ENCODE data around the gene APOA5. TPM values are rescaled to one million over a fixed set of nuclear protein-coding genes. Genes with fewer than 3 reads are reported as not detected.
A peak's percentile ranks its signal among the peaks of the same experiment; 100 is the strongest.

APOA5 gene
- total RNA-seq, 1 donor from 2014 or later, result not detected

- no peak for FAIRE-seq
- DNase-seq (ENCODE audit: low spot score in 2 of 2), result no peak
These were observed 37.2 kb upstream of the APOA5 start for GRCh38 chr11:116828632-116829524.

- no peak for DNase-seq (ENCODE audit: low spot score in 2 of 2)
- no peak for FAIRE-seq
These were observed 35.8 kb upstream of the APOA5 start for GRCh38 chr11:116827461-116827860.

GRCh38 chr11:116826751-116827431 lies 35.2 kb upstream of the APOA5 start:
- no peak for FAIRE-seq
- DNase-seq (ENCODE audit: low spot score in 2 of 2), result no peak

- FAIRE-seq, result no peak
- no peak for DNase-seq (ENCODE audit: low spot score in 2 of 2)
These were observed 34.4 kb upstream of the APOA5 start for GRCh38 chr11:116825854-116826750.

GRCh38 chr11:116825434-116825833 lies 33.8 kb upstream of the APOA5 start:
- no peak for FAIRE-seq
- no peak for DNase-seq (ENCODE audit: low spot score in 2 of 2)

GRCh38 chr11:116823031-116823843 lies 31.6 kb upstream of the APOA5 start, which contains the start of gene APOA4:
Gene APOA4 (minus strand): TSS chr11:116823304. CDS start chr11:116823191, 113 bp downstream.
- no peak for FAIRE-seq
- no peak for DNase-seq (ENCODE audit: low spot score in 2 of 2)

GRCh38 chr11:116822575-116822974 lies 30.9 kb upstream of the APOA5 start:
- FAIRE-seq (no peak), DNase-seq (ENCODE audit: low spot score in 2 of 2) (no peak)

GRCh38 chr11:116821050-116821918 lies 29.6 kb upstream of the APOA5 start:
- no peak for FAIRE-seq
- DNase-seq (ENCODE audit: low spot score in 2 of 2), result no peak

GRCh38 chr11:116819049-116819448 lies 27.4 kb upstream of the APOA5 start:
- FAIRE-seq, result no peak
- DNase-seq (ENCODE audit: low spot score in 2 of 2), result no peak

GRCh38 chr11:116814502-116814901 lies 22.8 kb upstream of the APOA5 start:
- no peak for FAIRE-seq
- no peak for DNase-seq (ENCODE audit: low spot score in 2 of 2)

GRCh38 chr11:116813781-116814471 lies 22.2 kb upstream of the APOA5 start:
- DNase-seq (ENCODE audit: low spot score in 2 of 2) (no peak), FAIRE-seq (no peak)

- DNase-seq (ENCODE audit: low spot score in 2 of 2) (no peak), FAIRE-seq (no peak)
These were observed 21.5 kb upstream of the APOA5 start for GRCh38 chr11:116813170-116813569.

GRCh38 chr11:116812109-116812508 lies 20.4 kb upstream of the APOA5 start:
- FAIRE-seq (peak; percentile 93), DNase-seq (ENCODE audit: low spot score in 2 of 2) (no peak)

- no peak for DNase-seq (ENCODE audit: low spot score in 2 of 2)
- no peak for FAIRE-seq
These were observed 19.5 kb upstream of the APOA5 start for GRCh38 chr11:116811194-116811593.

- DNase-seq (ENCODE audit: low spot score in 2 of 2), result no peak
- FAIRE-seq, result no peak
These were observed 16.8 kb upstream of the APOA5 start for GRCh38 chr11:116808262-116809175.

- DNase-seq (ENCODE audit: low spot score in 2 of 2) (no peak), FAIRE-seq (no peak)
These were observed 16.1 kb upstream of the APOA5 start for GRCh38 chr11:116807601-116808261.

- DNase-seq (ENCODE audit: low spot score in 2 of 2), result no peak
- FAIRE-seq, result no peak
These were observed 12.3 kb upstream of the APOA5 start for GRCh38 chr11:116804001-116804400.

All from frontal cortex (tissue), 4 donors.